HTR-8/SVneo (cell line): ENCODE results near the gene SLC44A4.

Experiments
- DNase-seq: peaks from one replicate; pipeline ENCODE4 v3.0.0; 2011; ENCODE audit warnings: low spot score, mixed read lengths; ENCODE audit not compliant: insufficient read length
- FAIRE-seq: peaks from 2 replicates; lab custom pipeline; 2011; peaks lifted over from hg19 to GRCh38; lab: Jason Lieb, UNC

The SLC44A4 gene

DNA sequence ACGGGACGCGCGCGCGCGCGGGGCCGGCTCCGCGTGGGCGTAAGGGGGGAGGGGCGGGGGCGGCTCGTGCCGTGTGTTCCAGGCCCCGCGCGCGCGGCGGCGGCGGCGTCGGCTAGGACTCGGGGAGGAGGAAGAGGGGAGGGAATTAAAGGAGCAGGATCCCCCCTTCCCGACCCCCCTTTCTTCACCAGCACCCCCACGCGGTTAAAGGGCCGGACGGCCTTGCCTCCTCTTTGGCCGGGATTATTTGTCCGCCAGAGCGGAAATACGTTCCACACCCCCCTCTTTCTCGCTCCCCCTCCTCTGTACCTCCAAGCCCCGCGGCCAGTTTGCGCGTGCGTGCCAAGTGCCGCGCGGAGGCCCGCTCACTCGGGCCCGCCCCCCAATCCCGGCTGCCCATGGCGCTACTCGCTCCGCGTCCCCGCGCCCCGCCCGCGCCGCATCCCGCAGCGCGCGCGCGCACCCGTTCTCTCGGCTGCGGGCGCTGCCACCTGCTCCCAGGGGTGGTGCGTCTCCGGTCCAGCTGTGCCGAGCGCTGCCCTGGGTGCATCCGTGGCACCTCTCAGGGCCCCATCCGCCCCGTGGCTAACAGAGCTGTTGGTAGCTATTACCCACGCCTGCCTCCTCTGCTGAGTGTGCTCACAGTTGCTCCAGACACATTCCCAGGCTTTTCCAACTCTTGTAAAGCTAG, 23.3 kb upstream of the SLC44A4 start, which contains the start of gene ZBTB12:
ZBTB12 (minus strand) TSS at position 134 of the 691 bp plus-strand sequence. CDS start 781 bp downstream, outside the sequence.
- DNase-seq (peak; percentile 92), FAIRE-seq (peak; percentile 85)

DNA sequence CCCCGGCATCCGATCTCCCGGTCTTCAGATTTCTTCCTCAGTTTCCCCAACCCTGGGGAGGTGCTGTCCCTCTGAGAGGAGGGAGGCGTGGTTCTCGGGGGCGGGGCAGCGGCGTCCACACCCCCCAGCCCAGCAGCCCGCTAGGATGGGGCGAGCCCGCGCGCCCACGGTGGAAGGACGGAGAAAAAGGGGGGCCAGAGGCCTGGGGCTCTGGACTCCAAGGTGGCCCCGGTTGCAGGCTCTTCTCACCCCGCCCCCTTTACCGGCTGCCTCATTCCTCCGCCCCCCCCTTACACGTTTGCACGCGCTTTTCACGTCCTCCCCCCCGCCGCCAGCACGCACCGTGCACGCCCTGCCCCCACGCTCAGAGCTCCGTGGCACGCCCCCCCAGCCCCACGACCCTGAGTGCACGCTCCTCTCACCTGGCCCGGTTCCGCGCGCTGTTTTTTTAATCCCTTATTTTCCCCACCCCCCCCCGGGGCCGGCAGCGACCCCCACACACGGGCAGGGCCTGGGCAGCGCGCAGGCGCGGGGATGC, 22.7 kb upstream of the SLC44A4 start:
- DNase-seq = peak; percentile 61

DNA sequence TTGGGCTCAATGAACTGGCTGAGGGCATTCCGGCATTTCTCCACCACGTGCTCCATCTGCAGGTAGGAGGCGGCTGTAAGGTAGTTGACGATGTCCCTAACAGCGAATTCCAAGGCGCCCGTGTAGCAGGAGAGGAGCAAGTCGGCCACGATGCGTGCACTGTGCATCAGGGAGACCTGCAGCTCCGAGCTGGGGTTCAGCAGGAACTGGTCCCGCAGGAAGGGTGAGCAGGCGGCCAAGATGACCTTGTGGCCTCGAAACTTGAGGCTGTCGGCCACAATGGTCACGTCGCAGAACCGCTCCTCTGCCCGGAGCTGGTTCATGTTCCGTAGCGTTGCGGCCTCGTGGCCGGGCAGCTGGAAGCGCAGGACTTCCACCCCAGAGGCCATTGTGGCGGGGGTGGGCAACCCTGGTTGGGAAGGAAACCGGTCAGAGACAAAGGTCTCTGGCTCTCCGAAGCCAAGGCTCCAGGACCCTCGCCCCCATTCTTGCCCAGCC, 22.2 kb upstream of the SLC44A4 start:
- no peak for DNase-seq
- peak; percentile 4 for FAIRE-seq

More for the DNA sequence above, 22.7 kb upstream of the SLC44A4 start:
- FAIRE-seq = no peak

DNA sequence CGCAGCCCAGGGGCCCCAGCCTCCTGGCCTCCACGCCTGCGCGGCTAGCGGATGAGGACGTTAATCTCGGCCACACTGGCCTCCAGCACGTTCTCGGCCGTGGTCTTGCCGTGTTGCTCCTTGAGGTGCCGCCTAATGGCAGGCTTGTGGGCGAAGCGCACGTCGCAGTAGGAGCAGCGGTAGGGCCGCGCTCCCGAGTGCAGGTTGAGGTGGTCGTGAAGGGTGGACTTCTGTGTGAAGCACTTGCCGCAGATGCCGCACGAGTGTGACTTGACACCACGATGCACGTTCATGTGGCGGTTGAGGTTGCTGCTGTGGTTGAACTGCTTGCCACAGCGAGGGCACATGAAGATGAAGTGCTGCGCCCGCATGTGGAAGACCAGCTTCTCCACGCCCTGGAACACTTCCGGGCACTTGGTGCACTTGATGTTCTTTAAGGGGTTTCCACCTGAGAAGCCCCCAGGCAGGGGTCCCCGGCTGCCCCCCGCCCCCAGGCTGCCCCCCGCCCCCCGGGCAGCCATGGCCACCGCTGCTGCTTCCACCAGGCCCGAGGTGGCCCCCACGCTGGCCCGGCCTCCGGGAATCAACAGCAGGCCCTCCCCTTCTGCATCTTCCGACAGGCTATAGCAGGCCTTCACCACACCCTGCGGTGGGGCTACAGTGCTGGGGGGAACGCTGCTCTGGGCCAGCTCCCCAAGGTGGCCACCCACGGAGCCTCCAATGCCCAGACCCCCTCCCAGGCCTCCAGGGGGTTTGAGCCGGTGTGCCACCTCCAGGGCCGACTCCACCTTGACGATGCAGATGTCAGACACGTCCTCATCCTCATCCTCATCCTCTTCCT, 21.3 kb upstream of the SLC44A4 start:
- DNase-seq (no peak), FAIRE-seq (peak; percentile 63)

DNA sequence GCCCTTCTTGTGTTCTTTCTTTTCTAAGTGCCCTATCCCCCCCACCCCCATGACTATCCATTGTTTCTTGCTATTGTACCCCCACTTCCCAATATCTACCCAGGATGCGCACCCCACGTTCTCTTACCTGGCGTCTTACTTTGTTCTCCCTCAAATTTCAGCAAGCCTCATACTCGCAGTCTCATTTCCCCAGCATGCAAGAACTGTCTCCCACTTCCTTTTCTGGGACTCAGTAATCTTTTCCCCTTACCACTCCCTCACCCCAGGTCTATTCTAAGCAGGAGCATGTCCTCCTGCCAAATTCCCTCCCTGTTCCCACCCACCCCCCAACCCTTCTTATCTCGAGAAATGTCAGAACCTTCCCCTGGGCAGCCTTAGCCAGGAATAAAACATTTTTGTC, 20.4 kb upstream of the SLC44A4 start:
- FAIRE-seq = no peak
- no peak for DNase-seq

DNA sequence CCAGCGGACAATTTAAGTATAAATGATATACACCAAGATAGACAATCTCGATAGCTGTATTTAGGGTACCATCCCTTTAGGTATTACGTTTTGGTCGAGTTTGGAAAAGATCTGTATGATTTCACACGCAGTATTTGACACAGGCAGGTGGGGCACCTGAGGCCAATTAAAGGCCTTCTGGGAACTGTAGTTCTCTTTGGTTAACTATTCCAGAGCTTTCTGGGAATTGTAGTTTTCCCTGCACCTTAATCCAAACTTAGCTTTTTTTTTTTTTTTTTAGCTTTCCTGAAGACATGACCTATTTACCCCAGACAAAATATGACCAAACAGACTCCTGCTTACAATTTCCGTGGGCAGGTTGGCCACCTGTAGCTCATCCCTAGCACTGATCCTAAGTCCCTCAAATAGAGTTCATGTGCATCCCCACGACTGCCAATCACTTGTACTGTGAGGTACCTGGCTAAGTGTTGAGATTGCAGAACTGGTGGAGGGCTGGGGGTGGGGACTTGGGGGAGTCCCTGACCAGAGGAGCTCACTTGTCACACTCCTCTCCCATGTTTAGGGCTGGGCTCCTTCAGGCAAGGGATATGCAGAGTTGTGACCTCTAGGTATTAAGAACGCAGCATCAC, 19.7 kb upstream of the SLC44A4 start:
- peak; percentile 56 for DNase-seq

DNA sequence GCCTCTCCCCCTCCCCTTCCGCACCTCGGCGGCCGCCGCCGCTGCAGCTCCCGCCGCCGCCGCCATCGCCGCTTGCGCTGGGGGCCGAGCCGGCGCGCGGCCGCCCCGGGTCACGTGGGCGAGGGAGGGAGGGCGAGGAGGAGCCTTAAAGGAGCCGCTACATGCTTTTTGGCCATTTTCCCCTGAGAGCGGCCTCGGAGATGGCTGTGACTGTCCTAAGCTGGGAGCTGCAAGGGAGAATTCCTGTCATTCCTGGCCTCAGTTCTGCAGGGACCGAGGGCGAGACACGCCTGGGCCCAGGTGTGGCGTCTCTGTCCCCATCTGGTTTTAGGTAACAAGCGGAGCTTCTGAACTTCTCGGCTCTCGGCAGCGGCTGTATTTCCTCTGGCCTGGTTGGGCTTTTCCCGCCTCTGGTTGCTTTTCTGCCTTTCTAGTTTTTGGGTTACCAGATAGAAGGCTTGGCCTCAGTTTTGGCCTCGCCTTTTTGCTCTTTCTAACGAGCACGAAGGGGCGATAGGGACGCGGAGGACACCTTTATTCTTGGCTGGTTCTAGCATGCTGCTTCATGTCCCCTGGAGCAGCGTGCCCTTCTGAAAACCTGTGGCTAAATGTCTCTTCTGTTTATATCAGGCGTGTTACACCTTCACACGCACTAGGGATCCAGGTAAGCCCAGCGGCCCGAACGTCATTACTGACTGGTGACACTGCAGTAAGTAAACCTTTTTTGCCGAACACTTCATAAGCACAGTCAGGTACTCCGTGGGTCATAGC, 19.0 kb upstream of the SLC44A4 start, which contains the start of gene EHMT2:
EHMT2 (minus strand) TSS at position 87 of the 771 bp plus-strand sequence; CDS start at position 66, 21 bp downstream.
- DNase-seq (peak; percentile 86), FAIRE-seq (peak; percentile 65)

More for the DNA sequence above, 19.7 kb upstream of the SLC44A4 start:
- FAIRE-seq = no peak

DNA sequence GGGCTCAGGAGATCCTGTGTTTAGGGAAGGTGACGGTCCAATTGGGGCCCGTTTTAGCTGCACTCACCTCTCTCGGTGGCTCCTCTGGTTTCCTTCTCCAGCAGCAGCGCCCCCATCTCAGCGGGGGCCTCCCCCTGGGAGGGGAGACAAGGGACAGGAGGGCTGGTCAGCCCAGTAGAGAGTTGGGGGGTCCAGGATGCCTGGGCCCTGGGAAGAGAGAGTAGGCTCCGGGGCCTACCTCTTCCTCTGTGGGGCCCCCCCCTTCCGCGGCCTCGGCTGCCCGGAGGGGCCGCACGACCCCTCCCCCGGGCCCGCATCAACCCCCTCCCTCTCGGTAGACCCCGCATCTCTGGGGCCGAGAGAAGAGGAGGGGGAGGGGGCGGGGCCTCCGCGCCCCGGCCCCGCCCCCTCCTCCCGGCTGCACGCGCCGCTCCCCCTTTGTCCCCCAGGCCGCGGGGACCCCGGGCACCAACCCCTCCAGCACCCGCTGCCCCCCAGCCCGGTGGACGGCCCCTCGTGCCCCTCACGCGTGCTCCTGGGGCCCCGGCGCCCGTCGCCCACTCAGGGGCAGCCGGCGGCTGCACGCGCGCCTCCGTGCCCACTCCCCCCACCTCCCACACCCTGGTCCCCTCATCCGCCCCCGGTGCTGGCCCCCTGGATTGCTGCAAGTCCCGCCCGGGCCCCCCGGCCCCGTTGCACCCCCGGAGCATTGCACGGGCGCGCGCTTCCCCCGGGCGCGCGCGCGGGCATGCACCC, 18.2 kb upstream of the SLC44A4 start:
- FAIRE-seq = no peak
- no peak for DNase-seq

DNA sequence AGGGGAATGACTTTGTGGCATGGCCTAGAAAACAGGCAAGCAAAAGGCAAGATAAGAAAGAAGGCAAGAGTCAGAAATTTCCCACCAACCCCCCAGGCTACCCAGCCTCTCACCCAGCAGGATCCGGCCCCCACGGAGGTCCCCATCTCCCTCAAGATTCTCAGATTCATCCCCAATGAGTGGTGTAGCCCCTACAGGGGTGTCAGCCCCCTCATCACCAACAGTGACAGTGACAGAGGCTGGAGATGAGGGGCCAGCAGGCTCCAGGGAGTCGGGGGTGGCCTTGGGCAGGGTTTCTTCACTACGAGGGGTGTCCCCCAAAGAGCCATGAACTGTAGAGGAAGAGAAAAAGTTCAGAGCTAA, 17.7 kb upstream of the SLC44A4 start:
- FAIRE-seq (no peak), DNase-seq (no peak)

DNA sequence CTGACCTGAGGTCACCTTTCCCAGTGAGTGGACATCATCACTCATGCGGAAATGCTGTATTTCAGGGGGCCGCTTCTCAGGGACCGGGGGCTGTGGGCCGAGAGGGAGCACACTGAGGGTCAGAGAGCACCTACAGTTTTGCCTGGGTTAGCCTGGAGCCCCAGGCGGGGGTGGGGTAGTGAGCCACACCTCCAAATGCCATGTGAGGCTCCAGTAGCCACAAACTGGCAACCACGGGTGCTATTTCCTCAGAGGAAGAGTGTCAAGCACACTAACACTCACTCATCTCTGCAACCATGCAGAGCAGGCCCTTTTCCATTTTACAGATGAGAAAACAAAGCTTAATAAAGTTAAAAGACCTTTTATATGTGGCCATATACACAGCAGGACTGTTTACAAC, 14.0 kb upstream of the SLC44A4 start:
- FAIRE-seq (no peak), DNase-seq (no peak)

DNA sequence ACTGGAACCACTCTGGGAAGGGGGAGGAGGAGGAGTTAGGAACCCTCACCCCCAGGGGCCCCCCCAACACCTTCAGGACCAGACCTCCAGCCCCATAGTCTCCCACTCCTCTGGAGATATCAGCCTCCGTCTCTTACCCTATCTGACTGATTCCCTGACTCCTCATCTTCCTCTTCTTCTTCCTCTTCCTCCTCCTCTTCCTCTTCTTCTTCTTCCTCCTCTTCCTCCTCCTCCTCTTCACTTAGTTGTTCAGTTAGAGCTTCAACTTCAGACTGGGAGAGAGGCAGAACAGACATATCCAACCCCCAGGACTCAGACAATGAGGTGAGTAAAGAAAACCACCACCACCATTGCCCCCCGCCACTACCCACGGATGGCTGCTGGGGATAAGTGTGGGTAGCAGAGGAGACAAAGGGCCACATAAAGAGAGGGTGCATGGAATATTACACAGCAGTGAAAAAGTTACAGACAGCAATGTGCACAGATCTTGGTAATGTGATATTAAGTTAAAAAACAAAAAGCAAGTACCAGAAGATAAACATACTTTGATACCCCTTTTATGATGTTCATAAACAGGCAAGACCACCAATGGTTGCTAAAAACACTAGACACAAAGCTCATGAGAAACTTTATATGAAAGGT, 10.7 kb upstream of the SLC44A4 start:
- DNase-seq = no peak
- FAIRE-seq = no peak

DNA sequence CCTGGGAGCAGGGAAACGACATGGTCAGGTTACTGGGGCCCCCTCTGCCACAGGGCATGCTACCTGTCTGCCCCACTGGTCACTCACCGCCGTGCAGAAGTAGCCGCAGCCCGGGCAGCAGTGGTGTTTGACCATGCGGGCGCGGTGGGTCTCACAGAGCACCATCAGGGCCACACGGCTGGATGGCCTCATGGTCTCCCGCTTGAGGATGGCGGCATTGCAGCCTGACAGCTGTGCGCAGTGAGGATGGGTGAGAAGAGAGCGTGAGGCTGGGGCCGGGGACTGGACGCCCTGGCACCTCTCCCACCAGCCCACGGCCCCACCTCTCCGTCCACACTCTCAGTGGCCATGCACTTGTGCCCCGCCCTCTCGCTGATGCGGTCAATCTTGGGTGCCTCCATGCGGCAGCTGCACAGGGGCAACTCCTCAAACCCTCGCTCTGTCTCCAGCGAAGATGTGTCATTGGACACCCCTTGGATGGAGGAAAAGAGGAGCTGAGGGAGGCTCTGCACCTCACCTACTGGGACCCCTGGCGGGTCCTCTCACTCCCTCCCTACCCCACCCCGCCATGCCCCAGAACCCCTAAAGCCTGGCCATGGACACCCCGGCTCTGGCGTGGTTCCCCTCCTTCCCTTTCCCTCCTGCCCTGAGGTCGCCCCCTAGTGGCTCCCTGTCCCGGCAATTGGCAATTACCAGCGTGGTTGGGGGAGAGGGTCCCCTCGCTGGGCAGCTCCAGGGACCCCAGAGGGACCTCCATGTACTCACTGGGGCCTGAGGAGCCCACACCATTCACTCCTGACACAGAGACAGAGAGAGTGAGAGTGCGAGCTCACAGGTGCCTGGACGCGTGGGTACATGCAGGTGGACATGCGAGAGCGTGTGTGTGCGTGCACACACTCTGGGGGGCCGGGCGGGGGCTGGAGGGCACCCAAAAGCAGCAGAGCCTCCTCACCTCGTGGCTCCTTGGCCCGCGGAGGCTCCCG, 9.8 kb upstream of the SLC44A4 start:
- FAIRE-seq (peak; percentile 4), DNase-seq (no peak)

DNA sequence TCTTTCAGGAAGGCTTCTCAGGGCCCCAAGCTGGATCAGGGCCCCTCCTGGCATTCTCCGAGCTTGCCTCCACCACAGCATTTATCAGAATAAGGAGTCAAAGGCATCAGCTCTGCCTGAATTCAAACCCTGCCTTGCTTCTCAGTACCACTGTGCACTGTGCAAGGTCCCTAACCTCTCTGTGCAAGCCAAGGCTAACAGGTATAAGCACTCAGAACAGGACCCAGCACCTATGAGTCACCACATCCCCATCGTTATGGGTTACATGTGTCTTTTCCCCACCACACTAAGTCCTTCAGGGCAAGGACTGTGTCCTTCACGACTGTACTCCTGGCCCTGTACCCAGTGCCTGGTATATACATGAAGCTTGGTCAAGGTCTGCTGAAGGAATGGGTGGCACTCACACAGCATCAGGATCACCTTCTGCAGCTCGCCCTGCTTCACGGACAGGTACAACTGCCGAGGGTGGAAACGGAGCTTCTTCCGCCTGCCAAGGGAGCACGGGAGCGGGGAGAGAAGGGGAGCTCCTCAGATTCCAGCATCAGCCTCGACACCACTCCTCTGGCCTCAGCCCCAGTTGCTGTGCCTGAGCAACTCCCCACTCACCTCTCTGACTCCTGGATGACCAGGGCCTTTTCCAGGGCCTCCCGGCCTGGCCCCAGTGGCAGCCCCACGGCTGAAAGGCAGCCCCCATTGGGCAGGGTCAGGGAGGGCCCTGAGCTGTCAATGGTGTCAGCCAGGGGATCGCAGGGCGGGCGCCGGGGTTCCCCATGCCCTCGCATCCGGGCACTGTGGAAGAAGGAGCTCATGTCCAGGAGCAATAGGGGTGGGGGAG, 8.6 kb upstream of the SLC44A4 start:
- DNase-seq (no peak), FAIRE-seq (peak; percentile 87)

DNA sequence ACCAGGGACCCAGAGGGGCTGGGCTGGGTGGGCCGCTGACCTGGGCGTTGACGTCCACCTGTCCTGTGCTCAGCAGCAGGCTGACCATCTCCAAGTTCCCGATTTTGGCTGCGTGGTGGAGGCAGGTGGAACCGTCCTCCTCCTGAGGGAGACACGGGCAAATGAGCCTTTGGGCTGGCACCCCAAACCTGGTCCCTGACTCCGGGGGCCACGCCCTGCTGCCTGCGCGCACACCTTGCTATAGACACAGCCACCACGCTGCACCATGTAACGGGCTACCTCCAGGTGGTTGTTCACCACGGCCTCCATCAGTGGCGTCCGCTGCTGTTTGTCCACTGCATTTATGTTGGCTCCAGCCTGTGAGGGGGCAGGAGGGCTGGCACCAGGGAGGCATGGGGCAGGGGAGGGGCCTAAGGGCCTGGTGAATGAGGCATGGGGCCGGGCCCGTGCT, 7.8 kb upstream of the SLC44A4 start:
- DNase-seq (no peak), FAIRE-seq (no peak)

DNA sequence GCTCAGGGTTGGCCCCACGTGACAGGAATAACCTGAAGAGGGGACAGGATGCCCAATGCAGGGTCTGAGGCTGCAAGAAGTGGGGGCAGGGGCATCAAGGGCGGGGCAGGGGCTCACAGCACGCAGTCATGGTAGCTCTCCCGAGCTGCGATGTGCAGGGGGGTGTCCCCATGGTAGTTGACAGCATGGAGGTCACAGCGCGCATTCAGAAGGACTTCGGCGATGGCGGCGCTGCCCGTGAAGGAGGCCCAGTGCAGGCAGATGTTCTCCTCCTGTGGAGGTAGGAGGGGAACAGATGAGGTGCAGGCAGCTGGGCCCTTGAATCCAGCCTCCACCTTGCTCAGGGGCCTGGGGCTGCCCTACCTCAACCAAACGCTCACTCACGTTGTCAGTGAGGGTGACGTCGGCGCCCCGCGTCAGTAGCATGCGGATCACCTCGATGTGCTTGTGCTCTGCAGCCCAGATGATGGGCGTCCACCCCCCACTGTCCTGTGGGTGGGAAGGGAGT, 5.8 kb upstream of the SLC44A4 start:
- no peak for DNase-seq

DNA sequence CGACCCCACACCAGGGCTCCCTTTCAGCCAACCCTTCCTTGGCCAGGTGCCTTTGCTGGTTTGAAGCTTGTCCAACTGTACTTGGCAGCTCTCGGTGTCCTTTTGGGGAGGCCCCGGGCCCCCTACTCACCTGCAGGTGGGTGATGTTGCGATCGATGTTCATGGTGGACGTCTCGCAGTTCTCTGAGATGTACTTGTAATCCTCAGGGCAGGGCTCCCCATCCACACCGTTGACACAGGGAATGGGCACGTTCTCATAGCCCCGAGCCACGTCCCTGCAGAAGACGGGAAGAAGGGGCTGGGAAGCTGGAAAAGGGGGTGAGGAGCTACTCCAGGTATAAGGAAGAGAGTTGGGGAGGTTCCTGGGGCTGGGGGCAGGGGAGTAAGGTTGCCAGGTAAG, 4.9 kb upstream of the SLC44A4 start:
- FAIRE-seq (no peak), DNase-seq (no peak)

More for the DNA sequence above, 5.8 kb upstream of the SLC44A4 start:
- no peak for FAIRE-seq
